GM19351 (cell line): ENCODE data around the gene NWD2.
"Not testable (repeated sequence)": the region's sequence is repeated elsewhere in the genome, so short reads cannot be mapped to it uniquely, and the experiment has no call there.

Experiments
- ATAC-seq: cut with Tn5 transposase; IDR thresholded peaks from one replicate; pipeline ENCODE4 v1.9.1; 2021; ENCODE audit warnings: mild to moderate bottlenecking, moderate library complexity; ENCODE audit not compliant: unreplicated experiment

Gene NWD2

GRCh38 chr4:37389967-37390580, 145.5 kb downstream of the NWD2 start:
- peak; percentile 73 for ATAC-seq

GRCh38 chr4:37392521-37393255, 148.1 kb downstream of the NWD2 start:
- ATAC-seq, result no peak

GRCh38 chr4:37393321-37393720, 148.8 kb downstream of the NWD2 start:
- ATAC-seq, result no peak

- no peak for ATAC-seq
These were observed 149.3 kb downstream of the NWD2 start for GRCh38 chr4:37393889-37394288.

GRCh38 chr4:37397505-37397904, 153.0 kb downstream of the NWD2 start:
- ATAC-seq, result no peak

- ATAC-seq, result peak; percentile 85
These were observed 155.8 kb downstream of the NWD2 start for GRCh38 chr4:37400241-37400881.

GRCh38 chr4:37407938-37408826, 163.6 kb downstream of the NWD2 start:
- not testable (repeated sequence) for ATAC-seq

- ATAC-seq, result not testable (repeated sequence)
These were observed 169.1 kb downstream of the NWD2 start for GRCh38 chr4:37413612-37414011.

GRCh38 chr4:37415845-37416369, 171.4 kb downstream of the NWD2 start:
- no peak for ATAC-seq

GRCh38 chr4:37421614-37422013, 177.1 kb downstream of the NWD2 start:
- no peak for ATAC-seq

GRCh38 chr4:37422102-37422501, 177.6 kb downstream of the NWD2 start:
- ATAC-seq, result no peak

GRCh38 chr4:37422638-37423037, 178.1 kb downstream of the NWD2 start:
- no peak for ATAC-seq

GRCh38 chr4:37423310-37423709, 178.8 kb downstream of the NWD2 start:
- no peak for ATAC-seq

- ATAC-seq, result no peak
These were observed 180.2 kb downstream of the NWD2 start for GRCh38 chr4:37424753-37425152.

GRCh38 chr4:37425857-37426256, 181.3 kb downstream of the NWD2 start:
- ATAC-seq, result no peak

GRCh38 chr4:37427193-37427592, 182.7 kb downstream of the NWD2 start:
- ATAC-seq, result no peak

- ATAC-seq, result no peak
These were observed 185.4 kb downstream of the NWD2 start for GRCh38 chr4:37429906-37430305.

- ATAC-seq, result no peak
These were observed 186.3 kb downstream of the NWD2 start for GRCh38 chr4:37430718-37431416.

GRCh38 chr4:37431417-37431743, 186.8 kb downstream of the NWD2 start:
- ATAC-seq, result no peak

GRCh38 chr4:37434469-37434868, 189.9 kb downstream of the NWD2 start:
- no peak for ATAC-seq
